Upper lobe of left lung (tissue), 4 donors: ENCODE results near the gene PRDM13.

Source experiments
- CTCF ChIP-seq, 6 experiments: fragments of 450-650 bp in 4 of 6; fragments of 200-600 bp in 2 of 6; sonication (generic) in 2 of 6; IDR thresholded peaks; one replicate each; pipeline ENCODE4 v1.5.1; 2016 to 2019; ENCODE audit warnings: antibody characterized with exemption in 6 of 6
- POLR2A ChIP-seq, 4 donors: fragments of 450-650 bp; IDR thresholded peaks; one replicate each; pipeline ENCODE4 v1.5.1; 2016 to 2017; ENCODE audit warnings: antibody characterized with exemption in 4 of 4, mild to moderate bottlenecking in 2 of 4
- POLR2AphosphoS5 ChIP-seq, 2 donors: sonication (generic); formaldehyde crosslinking; IDR thresholded peaks; one replicate each; pipeline ENCODE4 v1.5.1; 2017; ENCODE audit warnings: antibody characterized with exemption in 2 of 2

- TF ChIP-seq CTCF (IDR thresholded peaks at IDR 0.05) (no peak), POLR2A (IDR thresholded peaks at IDR 0.05) (no peak), POLR2AphosphoS5 (IDR thresholded peaks at IDR 0.05) (no peak)
Observed at GRCh38 chr6:99660206-99660605, 53.6 kb downstream of the PRDM13 start.
